Measurements from ENCODE around the gene EPS15.
"Not testable (repeated sequence)": the region's sequence is repeated elsewhere in the genome, so short reads cannot be mapped to it uniquely, and the experiment has no call there.

EPS15 gene

DNA sequence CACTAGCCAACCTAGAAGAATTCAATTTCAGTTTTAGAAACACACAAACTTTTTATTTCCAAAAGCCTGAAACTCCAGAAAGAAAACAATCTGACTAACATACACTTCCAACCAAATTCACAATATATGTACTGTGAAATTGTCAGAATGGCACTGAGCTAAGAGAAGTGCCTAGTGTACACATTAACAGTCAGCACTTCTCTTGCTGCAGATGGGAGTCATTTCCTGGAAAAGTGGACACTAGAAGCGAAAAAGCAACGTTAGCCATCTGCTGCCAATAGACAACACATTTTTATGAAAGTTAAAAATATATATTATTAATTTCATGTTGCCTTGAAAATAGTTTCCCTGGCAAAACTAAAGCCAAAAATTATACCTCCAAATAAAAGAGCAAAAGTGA lies 66.1 kb downstream of the EPS15 start:
- Histone ChIP-seq H3K9me2 (replicated peaks; ENCODE audit: insufficient read depth, low read length) (no peaks in the 10 kb centered on the region), H2AFZ (ENCODE audit: low read length) (no peak overlapping the region), H3K9me3 (replicated peaks; ENCODE audit: insufficient read depth, low read length) (no peaks in the 10 kb centered on the region), H3F3A (ENCODE audit: insufficient read depth, low read length) (no peaks in the 10 kb centered on the region), H3K4me2 (ENCODE audit: low read depth, low read length) (no peak overlapping the region), H3K4me3 (ENCODE audit: low read length) (no peak overlapping the region), H4K20me1 (ENCODE audit: insufficient read depth, low read length) (no peaks in the 10 kb centered on the region), H3K27ac (ENCODE audit: low read length) (no peak overlapping the region), H3K79me2 (ENCODE audit: low read length) (no peaks in the 10 kb centered on the region), H3K27me3 (replicated peaks; ENCODE audit: insufficient read depth, low read length) (no peaks in the 10 kb centered on the region), H3K36me3 (replicated peaks; ENCODE audit: insufficient read depth, low read length) (no peaks in the 10 kb centered on the region), H3K9ac (ENCODE audit: low read length) (no peak overlapping the region), H3K4me1 (ENCODE audit: low read length) (no peaks in the 10 kb centered on the region)
- no peak for DNase-seq
- TF ChIP-seq, protein P1, sequence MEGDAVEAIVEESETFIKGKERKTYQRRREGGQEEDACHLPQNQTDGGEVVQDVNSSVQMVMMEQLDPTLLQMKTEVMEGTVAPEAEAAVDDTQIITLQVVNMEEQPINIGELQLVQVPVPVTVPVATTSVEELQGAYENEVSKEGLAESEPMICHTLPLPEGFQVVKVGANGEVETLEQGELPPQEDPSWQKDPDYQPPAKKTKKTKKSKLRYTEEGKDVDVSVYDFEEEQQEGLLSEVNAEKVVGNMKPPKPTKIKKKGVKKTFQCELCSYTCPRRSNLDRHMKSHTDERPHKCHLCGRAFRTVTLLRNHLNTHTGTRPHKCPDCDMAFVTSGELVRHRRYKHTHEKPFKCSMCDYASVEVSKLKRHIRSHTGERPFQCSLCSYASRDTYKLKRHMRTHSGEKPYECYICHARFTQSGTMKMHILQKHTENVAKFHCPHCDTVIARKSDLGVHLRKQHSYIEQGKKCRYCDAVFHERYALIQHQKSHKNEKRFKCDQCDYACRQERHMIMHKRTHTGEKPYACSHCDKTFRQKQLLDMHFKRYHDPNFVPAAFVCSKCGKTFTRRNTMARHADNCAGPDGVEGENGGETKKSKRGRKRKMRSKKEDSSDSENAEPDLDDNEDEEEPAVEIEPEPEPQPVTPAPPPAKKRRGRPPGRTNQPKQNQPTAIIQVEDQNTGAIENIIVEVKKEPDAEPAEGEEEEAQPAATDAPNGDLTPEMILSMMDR (IDR thresholded peaks at IDR 0.05; ENCODE audit: low read length): no peak
- TF ChIP-seq EZH2phosphoT487 (IDR thresholded peaks at IDR 0.05; ENCODE audit: low read length) (no peak), EZH2 (optimal IDR thresholded peaks at IDR 0.05; ENCODE audit: low read depth, low read length) (no peak)

DNA sequence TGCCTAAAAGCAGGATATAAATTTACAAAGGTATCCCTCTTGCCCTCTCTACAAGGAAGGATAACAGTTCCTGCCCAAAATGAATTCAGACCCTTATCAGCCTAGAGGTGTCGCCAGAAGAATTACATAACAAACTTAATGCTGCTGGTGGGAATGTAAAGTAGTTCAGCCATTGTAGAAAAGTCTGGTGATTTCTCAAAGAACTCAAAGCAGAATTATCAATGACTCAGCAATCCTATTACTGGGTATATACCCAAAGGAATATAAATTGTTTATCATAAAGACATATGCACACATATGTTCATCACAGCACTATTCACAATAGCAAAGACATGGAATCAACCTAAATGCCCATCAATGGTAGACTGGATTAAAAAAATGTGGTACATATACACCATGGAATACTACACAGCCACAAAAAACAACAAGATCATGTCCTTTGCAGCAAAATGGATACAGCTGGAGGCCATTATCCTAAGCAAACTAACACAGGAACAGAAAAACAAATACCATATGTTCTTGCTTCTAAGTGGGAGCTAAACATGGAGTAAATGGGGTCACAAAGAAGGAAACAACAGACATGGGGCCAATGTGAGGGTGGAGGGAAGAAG lies 70.1 kb downstream of the EPS15 start:
- H3K79me2 ChIP-seq (ENCODE audit: low read length); H3K27me3 ChIP-seq (replicated peaks; ENCODE audit: insufficient read depth, low read length): not testable (repeated sequence)

DNA sequence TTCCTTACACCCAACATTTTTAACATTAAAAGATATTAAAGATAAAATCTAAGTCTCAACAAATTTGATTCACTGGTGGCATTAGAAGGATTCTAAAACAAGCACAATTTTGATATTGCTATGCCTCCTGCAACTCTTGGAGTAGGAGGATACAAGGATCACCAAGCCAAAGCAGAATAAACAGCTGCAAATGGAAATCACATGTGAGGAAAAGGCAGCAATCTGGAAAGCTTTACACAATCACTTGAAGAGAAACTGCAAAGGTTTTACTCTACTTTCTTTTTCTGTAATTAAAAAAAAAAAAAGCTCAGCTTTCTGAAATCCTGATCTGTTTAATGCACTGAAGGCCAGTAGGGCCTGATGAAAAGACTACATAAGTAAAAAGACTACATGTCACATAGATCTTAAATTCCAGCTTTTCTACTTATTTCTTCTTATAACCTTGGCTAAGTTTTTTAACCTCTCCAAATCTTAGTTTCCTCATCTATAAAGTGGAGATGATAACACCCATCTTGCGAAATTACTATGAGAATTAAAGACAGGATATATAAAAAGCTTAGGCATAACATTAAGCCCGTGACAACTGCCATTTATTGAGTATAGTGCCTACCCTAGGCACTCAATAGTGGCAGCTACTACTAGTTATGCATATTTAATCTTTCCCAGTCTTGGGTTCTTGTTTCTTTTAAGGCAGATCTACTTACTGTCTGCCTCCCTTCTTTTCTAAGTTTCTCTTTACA lies 73.5 kb downstream of the EPS15 start:
- H3K27ac ChIP-seq (ENCODE audit: low read length): no peak overlapping the region
- no peaks in the 10 kb centered on the region for H3F3A ChIP-seq (ENCODE audit: insufficient read depth, low read length)
- TF ChIP-seq, protein P1 (IDR thresholded peaks at IDR 0.05; ENCODE audit: low read length): no peak
- TF ChIP-seq EZH2phosphoT487 (IDR thresholded peaks at IDR 0.05; ENCODE audit: low read length) (no peak), EZH2 (optimal IDR thresholded peaks at IDR 0.05; ENCODE audit: low read depth, low read length) (no peak)
- H3K4me3 ChIP-seq (ENCODE audit: low read length): no peak overlapping the region
- H3K36me3 ChIP-seq (replicated peaks; ENCODE audit: insufficient read depth, low read length): 0 out of 2 replicates have a peak, but pooled peaks cover 3% of the 10 kb centered on the region
- H3K9me3 ChIP-seq (replicated peaks; ENCODE audit: insufficient read depth, low read length): no peaks in the 10 kb centered on the region
- no peaks in the 10 kb centered on the region for H3K9me2 ChIP-seq (replicated peaks; ENCODE audit: insufficient read depth, low read length)
- no peak overlapping the region for H3K9ac ChIP-seq (ENCODE audit: low read length)
- no peak overlapping the region for H3K4me2 ChIP-seq (ENCODE audit: low read depth, low read length)
- no peak overlapping the region for H2AFZ ChIP-seq (ENCODE audit: low read length)
- H3K27me3 ChIP-seq (replicated peaks; ENCODE audit: insufficient read depth, low read length): no peaks in the 10 kb centered on the region
- no peaks in the 10 kb centered on the region for H4K20me1 ChIP-seq (ENCODE audit: insufficient read depth, low read length)
- H3K79me2 ChIP-seq (ENCODE audit: low read length): no peaks in the 10 kb centered on the region
- H3K4me1 ChIP-seq (ENCODE audit: low read length): peaks cover 14% of the 10 kb centered on the region
- DNase-seq: no peak

More for the DNA sequence above, 70.1 kb downstream of the EPS15 start:
- not testable (repeated sequence) for H3K9ac ChIP-seq (ENCODE audit: low read length); H2AFZ ChIP-seq (ENCODE audit: low read length); H3K4me1 ChIP-seq (ENCODE audit: low read length); H3K9me2 ChIP-seq (replicated peaks; ENCODE audit: insufficient read depth, low read length); H3K27ac ChIP-seq (ENCODE audit: low read length); H4K20me1 ChIP-seq (ENCODE audit: insufficient read depth, low read length); DNase-seq; H3K9me3 ChIP-seq (replicated peaks; ENCODE audit: insufficient read depth, low read length); H3K4me2 ChIP-seq (ENCODE audit: low read depth, low read length); H3F3A ChIP-seq (ENCODE audit: insufficient read depth, low read length); H3K4me3 ChIP-seq (ENCODE audit: low read length); H3K36me3 ChIP-seq (replicated peaks; ENCODE audit: insufficient read depth, low read length)

Data from MM.1S (cell line).